Measurements from ENCODE around the gene SIGLEC10.

The SIGLEC10 gene

GRCh38 chr19:51364200-51365106, 53.0 kb downstream of the SIGLEC10 start:
- no peak for DNase-seq

GRCh38 chr19:51361239-51361638, 56.2 kb downstream of the SIGLEC10 start:
- no peak for DNase-seq

All from NCI-H510A treated with DMSO at 0.1 percent for 48 hours (cell line).